ENCODE data around the gene DNLZ.

DNA sequence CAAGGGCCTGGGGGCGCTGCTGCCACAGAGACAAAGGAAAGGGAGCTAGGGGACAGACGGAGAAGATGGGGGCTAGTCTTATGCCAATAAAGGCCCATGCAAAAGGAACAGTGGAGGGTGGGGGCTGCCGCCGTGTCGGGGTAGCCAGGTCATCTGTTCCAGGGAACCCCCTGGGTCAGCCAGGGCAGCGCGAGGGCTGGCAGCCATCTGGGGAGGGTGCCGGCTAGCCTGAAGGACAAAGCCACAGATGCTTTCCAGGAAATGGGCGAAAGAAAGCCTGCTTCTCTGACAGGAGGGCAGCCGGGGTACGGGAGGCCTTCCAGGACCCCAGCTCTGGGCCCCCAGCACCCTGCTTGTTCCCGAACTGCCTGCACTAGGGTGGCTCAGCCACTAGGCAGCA lies 11.6 kb upstream of the DNLZ start:
- TF ChIP-seq, protein P1, sequence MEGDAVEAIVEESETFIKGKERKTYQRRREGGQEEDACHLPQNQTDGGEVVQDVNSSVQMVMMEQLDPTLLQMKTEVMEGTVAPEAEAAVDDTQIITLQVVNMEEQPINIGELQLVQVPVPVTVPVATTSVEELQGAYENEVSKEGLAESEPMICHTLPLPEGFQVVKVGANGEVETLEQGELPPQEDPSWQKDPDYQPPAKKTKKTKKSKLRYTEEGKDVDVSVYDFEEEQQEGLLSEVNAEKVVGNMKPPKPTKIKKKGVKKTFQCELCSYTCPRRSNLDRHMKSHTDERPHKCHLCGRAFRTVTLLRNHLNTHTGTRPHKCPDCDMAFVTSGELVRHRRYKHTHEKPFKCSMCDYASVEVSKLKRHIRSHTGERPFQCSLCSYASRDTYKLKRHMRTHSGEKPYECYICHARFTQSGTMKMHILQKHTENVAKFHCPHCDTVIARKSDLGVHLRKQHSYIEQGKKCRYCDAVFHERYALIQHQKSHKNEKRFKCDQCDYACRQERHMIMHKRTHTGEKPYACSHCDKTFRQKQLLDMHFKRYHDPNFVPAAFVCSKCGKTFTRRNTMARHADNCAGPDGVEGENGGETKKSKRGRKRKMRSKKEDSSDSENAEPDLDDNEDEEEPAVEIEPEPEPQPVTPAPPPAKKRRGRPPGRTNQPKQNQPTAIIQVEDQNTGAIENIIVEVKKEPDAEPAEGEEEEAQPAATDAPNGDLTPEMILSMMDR (IDR thresholded peaks at IDR 0.05; ENCODE audit: low read depth, low read length, missing input control), result no peak
- no peak for TF ChIP-seq SP1 (IDR thresholded peaks at IDR 0.05)
- no peak for TF ChIP-seq YY1 (IDR thresholded peaks at IDR 0.05)
- no peak for TF ChIP-seq GABPA (IDR thresholded peaks at IDR 0.05 in 1 of 2, conservative IDR thresholded peaks at IDR 0.05 in 1 of 2)
- TF ChIP-seq EGR1 (IDR thresholded peaks at IDR 0.05; ENCODE audit: low read depth in 2 of 2), result no peak
- TF ChIP-seq FOXA1 (IDR thresholded peaks at IDR 0.05), result no peak
- TF ChIP-seq RXRA (IDR thresholded peaks at IDR 0.05), result no peak
- TF ChIP-seq, protein P2, sequence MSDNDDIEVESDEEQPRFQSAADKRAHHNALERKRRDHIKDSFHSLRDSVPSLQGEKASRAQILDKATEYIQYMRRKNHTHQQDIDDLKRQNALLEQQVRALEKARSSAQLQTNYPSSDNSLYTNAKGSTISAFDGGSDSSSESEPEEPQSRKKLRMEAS (IDR thresholded peaks at IDR 0.05), result no peak
- no peak for TF ChIP-seq JUND (IDR thresholded peaks at IDR 0.05)
- no peak for TF ChIP-seq TAF1 (conservative IDR thresholded peaks at IDR 0.05)
- no peak for TF ChIP-seq RAD21 (IDR thresholded peaks at IDR 0.05)
- TF ChIP-seq, protein P3, sequence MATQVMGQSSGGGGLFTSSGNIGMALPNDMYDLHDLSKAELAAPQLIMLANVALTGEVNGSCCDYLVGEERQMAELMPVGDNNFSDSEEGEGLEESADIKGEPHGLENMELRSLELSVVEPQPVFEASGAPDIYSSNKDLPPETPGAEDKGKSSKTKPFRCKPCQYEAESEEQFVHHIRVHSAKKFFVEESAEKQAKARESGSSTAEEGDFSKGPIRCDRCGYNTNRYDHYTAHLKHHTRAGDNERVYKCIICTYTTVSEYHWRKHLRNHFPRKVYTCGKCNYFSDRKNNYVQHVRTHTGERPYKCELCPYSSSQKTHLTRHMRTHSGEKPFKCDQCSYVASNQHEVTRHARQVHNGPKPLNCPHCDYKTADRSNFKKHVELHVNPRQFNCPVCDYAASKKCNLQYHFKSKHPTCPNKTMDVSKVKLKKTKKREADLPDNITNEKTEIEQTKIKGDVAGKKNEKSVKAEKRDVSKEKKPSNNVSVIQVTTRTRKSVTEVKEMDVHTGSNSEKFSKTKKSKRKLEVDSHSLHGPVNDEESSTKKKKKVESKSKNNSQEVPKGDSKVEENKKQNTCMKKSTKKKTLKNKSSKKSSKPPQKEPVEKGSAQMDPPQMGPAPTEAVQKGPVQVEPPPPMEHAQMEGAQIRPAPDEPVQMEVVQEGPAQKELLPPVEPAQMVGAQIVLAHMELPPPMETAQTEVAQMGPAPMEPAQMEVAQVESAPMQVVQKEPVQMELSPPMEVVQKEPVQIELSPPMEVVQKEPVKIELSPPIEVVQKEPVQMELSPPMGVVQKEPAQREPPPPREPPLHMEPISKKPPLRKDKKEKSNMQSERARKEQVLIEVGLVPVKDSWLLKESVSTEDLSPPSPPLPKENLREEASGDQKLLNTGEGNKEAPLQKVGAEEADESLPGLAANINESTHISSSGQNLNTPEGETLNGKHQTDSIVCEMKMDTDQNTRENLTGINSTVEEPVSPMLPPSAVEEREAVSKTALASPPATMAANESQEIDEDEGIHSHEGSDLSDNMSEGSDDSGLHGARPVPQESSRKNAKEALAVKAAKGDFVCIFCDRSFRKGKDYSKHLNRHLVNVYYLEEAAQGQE (IDR thresholded peaks at IDR 0.05), result no peak
- TF ChIP-seq, protein P4, sequence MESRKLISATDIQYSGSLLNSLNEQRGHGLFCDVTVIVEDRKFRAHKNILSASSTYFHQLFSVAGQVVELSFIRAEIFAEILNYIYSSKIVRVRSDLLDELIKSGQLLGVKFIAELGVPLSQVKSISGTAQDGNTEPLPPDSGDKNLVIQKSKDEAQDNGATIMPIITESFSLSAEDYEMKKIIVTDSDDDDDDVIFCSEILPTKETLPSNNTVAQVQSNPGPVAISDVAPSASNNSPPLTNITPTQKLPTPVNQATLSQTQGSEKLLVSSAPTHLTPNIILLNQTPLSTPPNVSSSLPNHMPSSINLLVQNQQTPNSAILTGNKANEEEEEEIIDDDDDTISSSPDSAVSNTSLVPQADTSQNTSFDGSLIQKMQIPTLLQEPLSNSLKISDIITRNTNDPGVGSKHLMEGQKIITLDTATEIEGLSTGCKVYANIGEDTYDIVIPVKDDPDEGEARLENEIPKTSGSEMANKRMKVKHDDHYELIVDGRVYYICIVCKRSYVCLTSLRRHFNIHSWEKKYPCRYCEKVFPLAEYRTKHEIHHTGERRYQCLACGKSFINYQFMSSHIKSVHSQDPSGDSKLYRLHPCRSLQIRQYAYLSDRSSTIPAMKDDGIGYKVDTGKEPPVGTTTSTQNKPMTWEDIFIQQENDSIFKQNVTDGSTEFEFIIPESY (IDR thresholded peaks at IDR 0.05), result no peak
